K562 (cell line): ENCODE measurements around the gene FOXJ3. TPM values are rescaled to one million over a fixed set of nuclear protein-coding genes. Genes with fewer than 3 reads are reported as not detected.
A peak's percentile ranks its signal among the peaks of the same experiment; 100 is the strongest.

ENCODE experiments used
- ATAC-seq: fragments of 200-7000 bp; cut with Tn5 transposase; 3 replicates; pipeline ENCODE4 v1.9.1; 2020; ENCODE audit warnings: moderate library complexity
- BruUV-seq: library from RNA; stranded (reverse); fragments of 400-500 nt; replicated peaks from 2 replicates; lab custom pipeline; 2021; lab: Mats Ljungman, UMichigan
- CTCF ChIA-PET: fragments of 300-600 bp; formaldehyde crosslinking; extraction: SDS; loops from one replicate; lab custom pipeline; 2021; ENCODE audit warnings: low intra/inter-chr PET ratio; lab: Yijun Ruan, JAX
- POLR2A ChIA-PET: fragments of 300-600, 350-650 bp; sonication (Branson Sonifier 250); formaldehyde crosslinking; extraction: SDS; loops from one replicate; lab custom pipeline; 2021; ENCODE audit warnings: antibody characterized with exemption, inconsistent platforms; lab: Yijun Ruan, JAX
- DNase-seq, 4 experiments: peaks; one replicate each; pipeline versions ENCODE4 v3.0.0 to v3.0.0-alpha.2; 2011 to 2018; ENCODE audit warnings: low spot score in 3 of 4, mixed read lengths in 3 of 4; ENCODE audit errors: extremely low read depth in 1 of 4
- FAIRE-seq: peaks from 2 replicates; lab custom pipeline; 2011; peaks lifted over from hg19 to GRCh38; lab: Jason Lieb, UNC
- H2AFZ ChIP-seq: 2 replicates; pipeline ENCODE4 v1.6.0; 2011; ENCODE audit warnings: low read depth, low read length, control low read depth, inconsistent platforms
- H3K27ac ChIP-seq: fragments of 200-600 bp; 3 replicates; pipeline ENCODE4 v1.8.0; 2011; ENCODE audit warnings: low read depth, mild to moderate bottlenecking, control low read depth, inconsistent platforms, low read length, moderate library complexity, mixed read lengths; ENCODE audit errors: extremely low read depth
- H3K27me3 ChIP-seq, 2 experiments: fragments of 300-600 bp in 1 of 2; 2 replicates in 1 of 2; 3 replicates in 1 of 2; pipeline versions ENCODE4 v1.6.0 to v1.8.0; 2011; ENCODE audit warnings: inconsistent platforms in 2 of 2, low read length in 2 of 2, mild to moderate bottlenecking in 1 of 2, mixed read lengths in 1 of 2, moderate library complexity in 1 of 2; ENCODE audit not compliant: control insufficient read depth in 2 of 2, insufficient read depth in 2 of 2
- H3K36me3 ChIP-seq: fragments of 300-600 bp; 3 replicates; pipeline ENCODE4 v1.8.0; 2011; ENCODE audit warnings: mild to moderate bottlenecking, low read length, inconsistent platforms; ENCODE audit not compliant: control insufficient read depth, insufficient read depth
- H3K4me1 ChIP-seq, 2 experiments: fragments of 200-600 bp in 1 of 2; replicated peaks in 1 of 2; 2 replicates in 1 of 2; 3 replicates in 1 of 2; pipeline versions ENCODE4 v1.5.1 to v1.8.0; 2011; ENCODE audit warnings: inconsistent platforms in 2 of 2, low read length in 2 of 2, mild to moderate bottlenecking in 1 of 2, mixed read lengths in 1 of 2, moderate library complexity in 1 of 2; ENCODE audit not compliant: control insufficient read depth in 2 of 2, insufficient read depth in 2 of 2
- H3K4me2 ChIP-seq: 2 replicates; pipeline ENCODE4 v1.6.1; 2011; ENCODE audit warnings: low read length, control low read depth, inconsistent platforms, mixed read lengths; ENCODE audit not compliant: insufficient read depth
- H3K4me3 ChIP-seq: fragments of 200-600 bp; sonication (generic), shearing (Covaris generic); 2 replicates; pipeline ENCODE4 v1.5.1; 2016; ENCODE audit warnings: control low read depth, inconsistent platforms
- H3K79me2 ChIP-seq: fragments of 200-600 bp; 3 replicates; pipeline ENCODE4 v1.8.0; 2011; ENCODE audit warnings: low read length, inconsistent platforms; ENCODE audit not compliant: control insufficient read depth, insufficient read depth
- H3K9ac ChIP-seq, 2 experiments: 2 replicates each; pipeline versions ENCODE4 v1.6.0 to v1.6.1; 2011; ENCODE audit warnings: low read depth in 2 of 2, low read length in 2 of 2, control low read depth in 1 of 2, inconsistent platforms in 1 of 2, mild to moderate bottlenecking in 1 of 2, mixed read lengths in 1 of 2; ENCODE audit not compliant: insufficient read depth in 1 of 2
- H3K9me1 ChIP-seq: one replicate; pipeline ENCODE4 v1.6.0; 2011; ENCODE audit warnings: inconsistent platforms, mild to moderate bottlenecking, low read length, moderate library complexity; ENCODE audit not compliant: control insufficient read depth, insufficient read depth
- H3K9me3 ChIP-seq: replicated peaks from 2 replicates; pipeline ENCODE4 v1.5.1; 2011; ENCODE audit warnings: low read depth, low read length, inconsistent platforms; ENCODE audit not compliant: control insufficient read depth, insufficient read depth
- H4K20me1 ChIP-seq: replicated peaks from 2 replicates; pipeline ENCODE4 v1.6.1; 2011; ENCODE audit warnings: low read length, inconsistent platforms, mixed read lengths; ENCODE audit not compliant: control insufficient read depth, insufficient read depth
- C11orf30 ChIP-seq: fragments of 450-650 bp; IDR thresholded peaks from 2 replicates; pipeline ENCODE4 v1.6.1; 2016; ENCODE audit warnings: low read depth, mild to moderate bottlenecking
- FOXA1 ChIP-seq: fragments of 450-650 bp; IDR thresholded peaks from 2 replicates; pipeline ENCODE4 v1.6.1; 2016; ENCODE audit warnings: mild to moderate bottlenecking, borderline replicate concordance
- HDAC8 ChIP-seq: fragments of 450-650 bp; IDR thresholded peaks from 2 replicates; pipeline ENCODE4 v1.6.1; 2016; ENCODE audit warnings: mild to moderate bottlenecking, missing genetic modification characterization, moderate library complexity, missing compliant biosample characterization
- HMG20B ChIP-seq: fragments of 250-450 bp; sonication (Bioruptor Pico); IDR thresholded peaks from 2 replicates; pipeline ENCODE4 v1.5.0; 2021; ENCODE audit warnings: mild to moderate bottlenecking
- MAFF ChIP-seq: IDR thresholded peaks from 2 replicates; pipeline ENCODE4 v1.6.1; 2012; ENCODE audit warnings: low read length, improper control_type of control experiment
- MAFG ChIP-seq: fragments of 450-650 bp; conservative IDR thresholded peaks from 2 replicates; pipeline ENCODE4 v1.6.1; 2016; ENCODE audit warnings: missing genetic modification characterization, missing compliant biosample characterization
- MAFK ChIP-seq: IDR thresholded peaks from 2 replicates; pipeline ENCODE4 v1.6.1; 2011; ENCODE audit warnings: low read length, improper control_type of control experiment
- MED1 ChIP-seq: sonication (generic); formaldehyde crosslinking; IDR thresholded peaks from 2 replicates; pipeline ENCODE4 v1.8.1; 2023; ENCODE audit warnings: missing genetic modification reagents, borderline replicate concordance
- POLR2G ChIP-seq: fragments of 200-400 bp; formaldehyde crosslinking; IDR thresholded peaks from 2 replicates; pipeline ENCODE4 v1.6.1; 2017; ENCODE audit warnings: low read depth, mild to moderate bottlenecking, antibody characterized with exemption, low read length, moderate library complexity
- SMC3 ChIP-seq: conservative IDR thresholded peaks from 2 replicates; pipeline ENCODE4 v1.6.1; 2011; ENCODE audit warnings: low read depth, low read length, improper control_type of control experiment; ENCODE audit not compliant: insufficient read depth
- ZBED1 ChIP-seq: IDR thresholded peaks from 2 replicates; pipeline ENCODE4 v1.6.1; 2014
- ZFP1 ChIP-seq: fragments of 450-650 bp; formaldehyde crosslinking; IDR thresholded peaks from 2 replicates; pipeline ENCODE4 v1.4.0; 2020; ENCODE audit warnings: mild to moderate bottlenecking, mixed read lengths
- ZNF316 ChIP-seq: fragments of 450-650 bp; IDR thresholded peaks from 2 replicates; pipeline ENCODE4 v1.6.1; 2016
- WGBS: fragments of 100-300 bp; shearing (Covaris generic); methylation state at CpG from one replicate; pipeline ENCODE4 v1.1.6; 2016; ENCODE audit warnings: low coverage, mixed read lengths; ENCODE audit not compliant: insufficient coverage; ENCODE audit errors: missing lambda C conversion rate; 5-methylcytosine and 5-hydroxymethylcytosine counted together
- in situ Hi-C: fragments of 300-500 bp; cut with MboI; formaldehyde crosslinking; loops from 4 replicates; pipeline ENCODE4 v1.15.0; 2018; ENCODE audit warnings: inconsistent platforms, mixed read lengths
- intact Hi-C: fragments of 100-400 bp; cut with micrococcal nuclease; formaldehyde crosslinking; loops from 2 replicates; pipeline ENCODE4 v1.14.2; 2022
- polyA plus RNA-seq, 8 experiments: library from polyadenylated mRNA; depleted of rRNA in 4 of 8; stranded (reverse) in 5 of 8; unstranded in 3 of 8; fragments of >200 nt; fragmentation: Nextera tagmentation in 2 of 8; fragmentation: Illumina TruSeq in 1 of 8; extraction: Ambion mirVana in 2 of 8; extraction: Trizol in 1 of 8; gene quantifications; 2 replicates each; pipeline versions ENCODE4 v1.2.1 to v1.2.3, GENCODE V29; 2011 to 2014; ENCODE audit warnings: inconsistent platforms in 1 of 8, missing spikeins in 1 of 8
- total RNA-seq, 7 experiments: library from RNA; depleted of rRNA in 6 of 7; stranded (reverse); fragments of >200 nt in 6 of 7; fragmentation: Illumina TruSeq in 2 of 7; extraction: Trizol in 2 of 7; gene quantifications; 2 replicates each; pipeline versions ENCODE4 v1.2.1 to v1.2.3, GENCODE V29; 2011 to 2021; ENCODE audit warnings: low replicate concordance in 1 of 7
- TF ChIP-seq, protein P1 (sequence below): sonication (generic); IDR thresholded peaks from 2 replicates; pipeline ENCODE4 v1.6.1; 2016
- TF ChIP-seq, protein P2 (sequence below): fragments of 250-450 bp; sonication (Bioruptor Pico); IDR thresholded peaks from 2 replicates; pipeline ENCODE4 v1.4.0; 2020
- TF ChIP-seq, protein P3 (sequence below): fragments of 450-650 bp; conservative IDR thresholded peaks from 2 replicates; pipeline ENCODE4 v1.6.1; 2016; ENCODE audit warnings: missing genetic modification characterization, low read depth, mild to moderate bottlenecking, missing compliant biosample characterization, moderate library complexity
- TF ChIP-seq, protein P4 (sequence below): sonication (generic); formaldehyde crosslinking; IDR thresholded peaks from 2 replicates; pipeline ENCODE4 v1.9.0; 2022; ENCODE audit warnings: mild to moderate bottlenecking, missing genetic modification reagents
- TF ChIP-seq, protein P5 (sequence below): sonication (generic); formaldehyde crosslinking; IDR thresholded peaks from 2 replicates; pipeline ENCODE4 v1.8.0; 2022; ENCODE audit warnings: missing genetic modification reagents, mild to moderate bottlenecking, moderate library complexity, borderline replicate concordance

FOXJ3 gene
- total and polyA plus RNA-seq, 9 of the 15 experiments (the other 6 are each of a cell fraction or from before 2014, with no cell fraction given), result 8.7 to 35.3 (median 23.4) TPM

DNA sequence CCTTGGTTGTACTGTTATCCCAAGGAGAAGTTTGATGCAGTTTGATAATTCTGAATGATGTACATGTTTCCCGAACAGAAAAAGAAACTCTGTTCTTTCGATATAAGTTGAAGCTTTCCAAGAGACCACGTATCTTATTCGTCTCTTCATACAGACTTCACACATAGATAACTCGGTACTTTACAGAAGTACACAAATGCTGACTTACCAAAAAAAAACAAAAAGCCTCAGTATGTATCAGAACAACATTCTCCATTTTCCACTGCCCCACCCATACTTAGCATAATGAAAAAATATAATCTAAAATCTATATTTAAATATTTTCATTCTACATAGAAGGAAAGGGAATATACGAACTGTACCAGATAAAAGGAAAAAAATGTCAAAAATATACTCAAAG lies 2.2 kb downstream of the FOXJ3 start:
- Histone ChIP-seq H3K27me3 (no peaks in the 10 kb centered on the region), H3K4me3 (peak overlapping the region; percentile 85; the same call in 1 of the 2 replicates), H4K20me1 (peaks cover 17% of the 10 kb centered on the region), H2AFZ (no peak overlapping the region), H3K36me3 (no peaks in the 10 kb centered on the region; the same call in 2 of the 3 replicates), H3K27ac (no peak overlapping the region; the same call in 2 of the 3 replicates), H3K4me1 (peaks cover 21 to 23% of the 10 kb centered on the region in 2 experiments; a peak in 4 of 5 replicates), H3K9me1 (peaks cover 4% of the 10 kb centered on the region), H3K4me2 (peak overlapping the region; percentile 65), H3K9me3 (no peaks in the 10 kb centered on the region), H3K9ac (peak overlapping the region in 1 of 2 experiments; percentile 86; a peak in 2 of 4 replicates), H3K79me2 (peaks cover 83% of the 10 kb centered on the region)
- ATAC-seq (no peak), DNase-seq (no peak), FAIRE-seq (no peak)
- in situ Hi-C loops, result no loop called here
- CTCF ChIA-PET, result no interaction called here
- BruUV-seq, result no TSS peak
- WGBS, result 0% methylated on average over 6 of the region's 6 CpGs
- intact Hi-C loops, result loop anchor here (1.0 kb wide), 1 partner anchor 156 kb away; no protein-coding TSS in a partner anchor
- POLR2A ChIA-PET, result interaction anchor here (0.6 to 3.1 kb wide), 3 partner anchors 9 to 1055 kb away, joined by 3 to 19 read pairs (median 3); no protein-coding TSS in a partner anchor
- TF ChIP-seq, protein P1, sequence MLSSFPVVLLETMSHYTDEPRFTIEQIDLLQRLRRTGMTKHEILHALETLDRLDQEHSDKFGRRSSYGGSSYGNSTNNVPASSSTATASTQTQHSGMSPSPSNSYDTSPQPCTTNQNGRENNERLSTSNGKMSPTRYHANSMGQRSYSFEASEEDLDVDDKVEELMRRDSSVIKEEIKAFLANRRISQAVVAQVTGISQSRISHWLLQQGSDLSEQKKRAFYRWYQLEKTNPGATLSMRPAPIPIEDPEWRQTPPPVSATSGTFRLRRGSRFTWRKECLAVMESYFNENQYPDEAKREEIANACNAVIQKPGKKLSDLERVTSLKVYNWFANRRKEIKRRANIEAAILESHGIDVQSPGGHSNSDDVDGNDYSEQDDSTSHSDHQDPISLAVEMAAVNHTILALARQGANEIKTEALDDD, result no peak
- TF ChIP-seq MAFF (peak; percentile 37; the same call in 1 of the 2 replicates), ZBED1 (no peak), ZNF316 (peak; percentile 92), MAFG (peak; percentile 68), POLR2G (no peak), SMC3 (no peak), MED1 (CRISPR knock-in tag) (no peak), C11orf30 (peak; percentile 81), HMG20B (no peak), HDAC8 (tag) (no peak), MAFK (peak; percentile 23; the same call in 1 of the 2 replicates), ZFP1 (CRISPR knock-in tag) (no peak), FOXA1 (no peak)
- TF ChIP-seq, protein P2, sequence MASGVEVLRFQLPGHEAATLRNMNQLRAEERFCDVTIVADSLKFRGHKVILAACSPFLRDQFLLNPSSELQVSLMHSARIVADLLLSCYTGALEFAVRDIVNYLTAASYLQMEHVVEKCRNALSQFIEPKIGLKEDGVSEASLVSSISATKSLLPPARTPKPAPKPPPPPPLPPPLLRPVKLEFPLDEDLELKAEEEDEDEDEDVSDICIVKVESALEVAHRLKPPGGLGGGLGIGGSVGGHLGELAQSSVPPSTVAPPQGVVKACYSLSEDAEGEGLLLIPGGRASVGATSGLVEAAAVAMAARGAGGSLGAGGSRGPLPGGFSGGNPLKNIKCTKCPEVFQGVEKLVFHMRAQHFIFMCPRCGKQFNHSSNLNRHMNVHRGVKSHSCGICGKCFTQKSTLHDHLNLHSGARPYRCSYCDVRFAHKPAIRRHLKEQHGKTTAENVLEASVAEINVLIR (CRISPR knock-in tag), result no peak
- TF ChIP-seq, protein P3, sequence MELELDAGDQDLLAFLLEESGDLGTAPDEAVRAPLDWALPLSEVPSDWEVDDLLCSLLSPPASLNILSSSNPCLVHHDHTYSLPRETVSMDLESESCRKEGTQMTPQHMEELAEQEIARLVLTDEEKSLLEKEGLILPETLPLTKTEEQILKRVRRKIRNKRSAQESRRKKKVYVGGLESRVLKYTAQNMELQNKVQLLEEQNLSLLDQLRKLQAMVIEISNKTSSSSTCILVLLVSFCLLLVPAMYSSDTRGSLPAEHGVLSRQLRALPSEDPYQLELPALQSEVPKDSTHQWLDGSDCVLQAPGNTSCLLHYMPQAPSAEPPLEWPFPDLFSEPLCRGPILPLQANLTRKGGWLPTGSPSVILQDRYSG (tag), result no peak
- TF ChIP-seq, protein P4, sequence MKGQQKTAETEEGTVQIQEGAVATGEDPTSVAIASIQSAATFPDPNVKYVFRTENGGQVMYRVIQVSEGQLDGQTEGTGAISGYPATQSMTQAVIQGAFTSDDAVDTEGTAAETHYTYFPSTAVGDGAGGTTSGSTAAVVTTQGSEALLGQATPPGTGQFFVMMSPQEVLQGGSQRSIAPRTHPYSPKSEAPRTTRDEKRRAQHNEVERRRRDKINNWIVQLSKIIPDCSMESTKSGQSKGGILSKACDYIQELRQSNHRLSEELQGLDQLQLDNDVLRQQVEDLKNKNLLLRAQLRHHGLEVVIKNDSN, result no peak
- TF ChIP-seq, protein P5, sequence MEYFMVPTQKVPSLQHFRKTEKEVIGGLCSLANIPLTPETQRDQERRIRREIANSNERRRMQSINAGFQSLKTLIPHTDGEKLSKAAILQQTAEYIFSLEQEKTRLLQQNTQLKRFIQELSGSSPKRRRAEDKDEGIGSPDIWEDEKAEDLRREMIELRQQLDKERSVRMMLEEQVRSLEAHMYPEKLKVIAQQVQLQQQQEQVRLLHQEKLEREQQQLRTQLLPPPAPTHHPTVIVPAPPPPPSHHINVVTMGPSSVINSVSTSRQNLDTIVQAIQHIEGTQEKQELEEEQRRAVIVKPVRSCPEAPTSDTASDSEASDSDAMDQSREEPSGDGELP (CRISPR knock-in tag), result no peak
